GM19438 (cell line): ENCODE data around the gene RETN.

Experiments
- ATAC-seq: cut with Tn5 transposase; IDR thresholded peaks from one replicate; pipeline ENCODE4 v1.9.1; 2021; ENCODE audit warnings: low read depth; ENCODE audit not compliant: unreplicated experiment

RETN gene

GRCh38 chr19:7657131-7657751 is 11.6 kb upstream of the RETN start:
- no peak for ATAC-seq

GRCh38 chr19:7658219-7658686 is 10.6 kb upstream of the RETN start:
- ATAC-seq: no peak

- no peak for ATAC-seq
Observed at GRCh38 chr19:7661744-7662538, 6.9 kb upstream of the RETN start.

- ATAC-seq: no peak
Observed at GRCh38 chr19:7662657-7663056, 6.2 kb upstream of the RETN start.

- ATAC-seq: no peak
Observed at GRCh38 chr19:7663706-7664105, 5.1 kb upstream of the RETN start.

GRCh38 chr19:7665076-7665475 is 3.8 kb upstream of the RETN start:
- ATAC-seq: no peak

- ATAC-seq: no peak
Observed at GRCh38 chr19:7669641-7670040, 792 bp downstream of the RETN start.

- ATAC-seq: no peak
Observed at GRCh38 chr19:7670150-7670783, 1.4 kb downstream of the RETN start.

GRCh38 chr19:7670790-7671189 is 1.9 kb downstream of the RETN start:
- no peak for ATAC-seq

GRCh38 chr19:7672522-7672921 is 3.7 kb downstream of the RETN start:
- ATAC-seq: no peak

- ATAC-seq: no peak
Observed at GRCh38 chr19:7674010-7675005, 5.5 kb downstream of the RETN start.

- ATAC-seq: no peak
Observed at GRCh38 chr19:7676376-7676775, 7.5 kb downstream of the RETN start.

- ATAC-seq: no peak
Observed at GRCh38 chr19:7676854-7677253, 8.0 kb downstream of the RETN start, which contains the start of gene MCEMP1. Gene MCEMP1 (plus strand): TSS chr19:7677090. CDS start chr19:7677121, 31 bp downstream.

- ATAC-seq: no peak
Observed at GRCh38 chr19:7677669-7678311, 8.9 kb downstream of the RETN start.

- ATAC-seq: no peak
Observed at GRCh38 chr19:7678971-7679751, 10.3 kb downstream of the RETN start.

GRCh38 chr19:7679771-7680605 is 11.1 kb downstream of the RETN start:
- no peak for ATAC-seq

GRCh38 chr19:7680606-7681339 is 11.9 kb downstream of the RETN start, which contains the start of gene TRAPPC5:
Gene TRAPPC5 (plus strand): TSS chr19:7680833. CDS start chr19:7682254, 1,421 bp downstream.
- no peak for ATAC-seq
